Lung (tissue), 12 donors: ENCODE measurements around the gene FNDC8. TPM values are rescaled to one million over a fixed set of nuclear protein-coding genes. Genes with fewer than 3 reads are reported as not detected.
"Not testable (repeated sequence)": the region's sequence is repeated elsewhere in the genome, so short reads cannot be mapped to it uniquely, and the experiment has no call there.

ENCODE experiments used
- ATAC-seq: fragments of 200-7000 bp; cut with Tn5 transposase; one replicate; pipeline ENCODE4 v1.9.1; 2020; ENCODE audit warnings: moderate number of reproducible peaks; ENCODE audit not compliant: insufficient read depth, low FRiP score
- DNase-seq, 3 donors: peaks; one replicate each; pipeline ENCODE4 v3.0.0-alpha.2; 2013 to 2017
- H3K27ac ChIP-seq, 2 donors: one replicate each; pipeline ENCODE4 v1.5.1; 2013; ENCODE audit warnings: mild to moderate bottlenecking in 2 of 2, moderate library complexity in 2 of 2, control low read depth in 1 of 2, inconsistent platforms in 1 of 2, low read depth in 1 of 2, low read length in 1 of 2
- H3K27me3 ChIP-seq, 3 donors: one replicate each; pipeline ENCODE4 v1.5.1; 2013; ENCODE audit warnings: low read length in 2 of 3; ENCODE audit not compliant: control insufficient read depth in 3 of 3, insufficient read depth in 3 of 3
- H3K36me3 ChIP-seq, 4 donors: one replicate each; pipeline ENCODE4 v1.5.1; 2013; ENCODE audit warnings: low read length in 4 of 4, mild to moderate bottlenecking in 1 of 4, moderate library complexity in 1 of 4; ENCODE audit not compliant: control insufficient read depth in 4 of 4, insufficient read depth in 4 of 4
- H3K4me1 ChIP-seq, 5 donors: one replicate each; pipeline ENCODE4 v1.5.1; 2013; ENCODE audit warnings: low read length in 5 of 5, mild to moderate bottlenecking in 2 of 5, moderate library complexity in 1 of 5; ENCODE audit not compliant: control insufficient read depth in 5 of 5, insufficient read depth in 5 of 5
- H3K4me3 ChIP-seq: one replicate; pipeline ENCODE4 v1.5.1; 2013; ENCODE audit warnings: mild to moderate bottlenecking, control low read depth, moderate library complexity
- H3K9ac ChIP-seq, 2 donors: one replicate each; pipeline ENCODE4 v1.5.1; 2013; ENCODE audit warnings: low read length in 2 of 2, control low read depth in 1 of 2; ENCODE audit not compliant: insufficient read depth in 1 of 2
- H3K9me3 ChIP-seq, 4 donors: one replicate each; pipeline ENCODE4 v1.5.1; 2013; ENCODE audit warnings: low read length in 3 of 4, mild to moderate bottlenecking in 1 of 4, moderate library complexity in 1 of 4; ENCODE audit not compliant: control insufficient read depth in 4 of 4, insufficient read depth in 3 of 4
- WGBS, 2 donors: extraction: QIAGEN DNeasy Blood & Tissue Kit; methylation state at CpG; one replicate each; pipeline ENCODE4 v1.1.7; 2013; 5-methylcytosine and 5-hydroxymethylcytosine counted together
- polyA plus RNA-seq, 2 donors: library from polyadenylated mRNA; stranded (reverse); fragments of 200-250 nt; gene quantifications; one replicate each; pipeline ENCODE4 v1.2.1, GENCODE V29; 2013
- total RNA-seq, 2 donors: library from RNA; depleted of rRNA in 1 of 2; stranded (reverse); fragments of >200 nt in 1 of 2; gene quantifications; one replicate each; pipeline ENCODE4 v1.2.1, GENCODE V29; 2014 to 2021
- TF ChIP-seq, protein P1 (sequence below): IDR thresholded peaks from 2 replicates; pipeline ENCODE4 v1.5.1; 2012; ENCODE audit warnings: mild to moderate bottlenecking; ENCODE audit errors: control extremely low read depth, extremely low read depth
- donor health status: control.
- donor health status: control.
- donor health status: Bipolar disorder and iron deficiency.
- donor health status: healthy.
- donor health status: DM: yes; HTN: yes; CAD: no.

The FNDC8 gene
- total and polyA plus RNA-seq, 4 donors, result not detected

DNA sequence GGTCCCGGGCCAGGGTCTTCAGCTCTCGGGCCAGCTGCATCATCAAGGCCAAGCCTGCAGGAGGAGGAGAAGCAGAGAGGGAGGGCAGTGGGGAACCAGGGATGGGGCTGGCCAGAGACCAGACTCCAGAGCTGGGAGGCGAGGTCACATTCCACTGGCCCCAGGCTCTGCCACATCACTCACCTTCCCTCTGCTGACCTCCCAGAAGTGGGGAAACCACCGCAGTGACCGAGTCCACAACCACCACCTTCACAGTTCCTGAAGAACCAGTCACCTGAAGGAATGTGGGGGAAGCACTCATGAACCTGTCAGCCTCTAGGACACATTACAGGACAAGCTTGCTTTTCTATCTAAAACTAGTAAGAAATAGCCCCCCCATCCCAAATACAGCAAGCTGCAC is 18.1 kb upstream of the FNDC8 start:
- TF ChIP-seq, protein P1, sequence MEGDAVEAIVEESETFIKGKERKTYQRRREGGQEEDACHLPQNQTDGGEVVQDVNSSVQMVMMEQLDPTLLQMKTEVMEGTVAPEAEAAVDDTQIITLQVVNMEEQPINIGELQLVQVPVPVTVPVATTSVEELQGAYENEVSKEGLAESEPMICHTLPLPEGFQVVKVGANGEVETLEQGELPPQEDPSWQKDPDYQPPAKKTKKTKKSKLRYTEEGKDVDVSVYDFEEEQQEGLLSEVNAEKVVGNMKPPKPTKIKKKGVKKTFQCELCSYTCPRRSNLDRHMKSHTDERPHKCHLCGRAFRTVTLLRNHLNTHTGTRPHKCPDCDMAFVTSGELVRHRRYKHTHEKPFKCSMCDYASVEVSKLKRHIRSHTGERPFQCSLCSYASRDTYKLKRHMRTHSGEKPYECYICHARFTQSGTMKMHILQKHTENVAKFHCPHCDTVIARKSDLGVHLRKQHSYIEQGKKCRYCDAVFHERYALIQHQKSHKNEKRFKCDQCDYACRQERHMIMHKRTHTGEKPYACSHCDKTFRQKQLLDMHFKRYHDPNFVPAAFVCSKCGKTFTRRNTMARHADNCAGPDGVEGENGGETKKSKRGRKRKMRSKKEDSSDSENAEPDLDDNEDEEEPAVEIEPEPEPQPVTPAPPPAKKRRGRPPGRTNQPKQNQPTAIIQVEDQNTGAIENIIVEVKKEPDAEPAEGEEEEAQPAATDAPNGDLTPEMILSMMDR, result no peak
- Histone ChIP-seq H3K9ac (no peak overlapping the region), H3K4me3 (no peak overlapping the region), H3K27ac (no peak overlapping the region), H3K4me1 (no peaks in the 10 kb centered on the region), H3K36me3 (peaks cover 18 to 36% (median 21%) of the 10 kb centered on the region in 4 donors), H3K9me3 (peaks cover 0 to 3% (median 0%) of the 10 kb centered on the region in 4 donors), H3K27me3 (no peaks in the 10 kb centered on the region)
- WGBS, 2 donors, result 96% methylated on average over 5 of the region's 5 CpGs
- ATAC-seq (no peak), DNase-seq (no peak)

DNA sequence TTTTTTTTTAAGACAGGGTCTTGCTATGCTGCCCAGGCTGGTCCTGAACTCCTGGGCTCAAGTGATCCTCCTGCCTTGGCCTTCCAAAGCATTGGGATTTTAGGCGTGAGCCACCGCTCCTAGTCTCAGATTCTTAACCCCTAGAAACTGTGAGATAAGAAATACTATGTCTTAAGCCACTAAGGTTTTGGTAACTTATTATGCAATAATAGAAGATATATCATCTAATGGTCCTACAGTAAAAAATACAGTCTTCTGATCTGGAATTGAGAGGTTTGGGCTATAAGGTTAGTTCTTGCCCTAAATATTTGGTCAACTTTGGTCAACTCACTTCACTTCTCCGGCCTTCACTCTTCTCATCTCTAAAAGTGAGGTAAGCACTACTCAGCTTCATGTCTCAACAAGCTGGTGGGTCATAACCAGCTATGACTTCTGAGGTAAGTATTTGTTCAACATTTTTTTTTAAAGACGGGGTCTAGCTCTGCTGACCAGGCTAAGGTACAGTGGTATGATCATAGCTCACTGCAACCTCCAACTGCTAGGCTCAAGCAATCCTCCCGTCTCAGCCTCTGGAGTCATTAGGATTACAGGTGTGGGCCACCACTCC is 16.5 kb upstream of the FNDC8 start:
- WGBS, 2 donors, result 97% methylated on average over 5 of the region's 5 CpGs
- Histone ChIP-seq H3K36me3 (peaks cover 15 to 28% (median 17%) of the 10 kb centered on the region in 4 donors), H3K4me1 (no peaks in the 10 kb centered on the region), H3K9ac (no peak overlapping the region), H3K4me3 (no peak overlapping the region), H3K27me3 (no peaks in the 10 kb centered on the region), H3K9me3 (peaks cover 0 to 3% (median 0%) of the 10 kb centered on the region in 4 donors), H3K27ac (no peak overlapping the region)
- TF ChIP-seq, protein P1, result no peak
- DNase-seq, result no peak
- no peak for ATAC-seq

DNA sequence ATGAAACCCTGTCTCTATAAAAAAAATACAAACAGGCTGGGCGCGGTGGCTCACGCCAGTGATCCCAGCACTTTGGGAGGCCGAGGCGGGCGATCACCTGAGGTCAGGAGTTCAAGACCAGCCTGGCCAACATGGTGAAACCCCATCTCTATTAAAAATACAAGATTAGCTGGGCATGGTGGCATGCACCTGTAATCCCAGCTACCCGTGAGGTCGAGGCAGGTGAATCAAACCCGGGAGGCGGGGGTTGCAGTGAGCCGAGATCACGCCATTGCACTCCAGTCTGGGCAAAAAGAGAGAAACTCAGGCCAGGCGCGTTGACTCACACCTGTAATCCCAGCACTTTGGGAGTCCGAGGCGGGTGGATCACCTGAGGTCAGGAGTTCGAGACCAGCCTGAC is 10.6 kb upstream of the FNDC8 start:
- H3K9me3 ChIP-seq, H3K27me3 ChIP-seq, ATAC-seq, H3K4me3 ChIP-seq, H3K9ac ChIP-seq, DNase-seq, H3K27ac ChIP-seq, H3K4me1 ChIP-seq: not testable (repeated sequence)
- H3K36me3 ChIP-seq, result peaks cover 5 to 13% (median 9%) of the 10 kb centered on the region in 4 donors
- whole genome bisulfite sequencing, 2 donors, result 98% methylated on average over 17 of the region's 17 CpGs

DNA sequence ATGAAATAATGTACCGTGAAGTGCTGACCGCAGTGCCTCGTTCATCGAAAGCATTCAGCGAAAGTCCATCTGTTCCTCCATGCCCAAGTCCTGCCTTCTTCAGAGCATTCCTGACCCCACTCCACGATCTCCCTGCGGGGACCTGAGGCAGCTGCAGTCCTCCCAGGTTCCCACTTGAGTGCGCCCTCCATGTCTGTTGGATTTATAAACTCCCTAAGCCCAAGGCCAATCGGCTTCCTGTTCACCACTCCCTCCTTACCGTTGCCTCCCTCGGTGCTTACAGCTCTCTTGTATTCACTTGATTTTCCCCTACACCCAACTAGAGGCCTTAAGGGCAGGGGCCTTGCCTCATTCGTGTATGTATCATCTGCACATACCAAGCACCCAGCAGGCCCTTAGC is 4.6 kb upstream of the FNDC8 start:
- Histone ChIP-seq H3K9me3 (no peaks in the 10 kb centered on the region), H3K27me3 (no peaks in the 10 kb centered on the region), H3K4me1 (peaks cover 0 to 17% (median 0%) of the 10 kb centered on the region in 5 donors), H3K36me3 (peaks cover 0 to 6% (median under 1%) of the 10 kb centered on the region in 4 donors), H3K27ac (no peak overlapping the region), H3K9ac (no peak overlapping the region), H3K4me3 (no peak overlapping the region)
- DNase-seq (no peak), ATAC-seq (no peak)
- TF ChIP-seq, protein P1, result no peak
- WGBS, 2 donors, result 88 to 90% methylated on average over 12 of the region's 12 CpGs
